Measurements from ENCODE around the gene ZNF99. TPM values are rescaled to one million over a fixed set of nuclear protein-coding genes. Genes with fewer than 3 reads are reported as not detected.
"Not testable (repeated sequence)": the region's sequence is repeated elsewhere in the genome, so short reads cannot be mapped to it uniquely, and the experiment has no call there.

Gene ZNF99
- total RNA-seq, 1 donor from 2014 or later = 0.13 TPM

GRCh38 chr19:22708983-22709382 is 75.0 kb downstream of the ZNF99 start:
- no peak for TF ChIP-seq CTCF (IDR thresholded peaks at IDR 0.05; ENCODE audit: insufficient read depth, low read length, poor library complexity, severe bottlenecking)
- Histone ChIP-seq H3K27me3 (ENCODE audit: control insufficient read depth, insufficient read depth, low read length) (no peaks in the 10 kb centered on the region), H3K4me3 (ENCODE audit: low read depth, low read length) (no peak overlapping the region), H3K36me3 (ENCODE audit: control insufficient read depth, insufficient read depth, low read length) (no peaks in the 10 kb centered on the region)
- DNase-seq (ENCODE audit: low read depth) = no peak

- DNase-seq (ENCODE audit: low read depth); H3K27me3 ChIP-seq (ENCODE audit: control insufficient read depth, insufficient read depth, low read length); H3K4me3 ChIP-seq (ENCODE audit: low read depth, low read length); H3K36me3 ChIP-seq (ENCODE audit: control insufficient read depth, insufficient read depth, low read length): not testable (repeated sequence)
Measured at GRCh38 chr19:22703096-22703495, 80.9 kb downstream of the ZNF99 start.

- not testable (repeated sequence) for H3K27me3 ChIP-seq (ENCODE audit: control insufficient read depth, insufficient read depth, low read length); DNase-seq (ENCODE audit: low read depth); H3K4me3 ChIP-seq (ENCODE audit: low read depth, low read length); H3K36me3 ChIP-seq (ENCODE audit: control insufficient read depth, insufficient read depth, low read length)
Measured at GRCh38 chr19:22702661-22703060, 81.3 kb downstream of the ZNF99 start.

Other genes with a start within 250 kb of the ZNF99 start
- 0.71 and 0.89 TPM in 2 replicates for gene ZNF492, start 149.8 kb downstream of the ZNF99 start, total RNA-seq
- not detected in 2 replicates for gene ZNF723, start 48.1 kb upstream of the ZNF99 start, total RNA-seq
- gene ZNF728, start 219.0 kb upstream of the ZNF99 start, total RNA-seq = 0.89 TPM in 1 of 2 replicates, not detected in the other